CD4-positive, CD25-positive, alpha-beta regulatory T cell (primary cell): Measurements from ENCODE around the gene ACTA2. TPM values are rescaled to one million over a fixed set of nuclear protein-coding genes. Genes with fewer than 3 reads are reported as not detected.

Experiments used
- ATAC-seq, 2 donors: fragments of 150-1000 bp; cut with Tn5 transposase; one replicate each; pipeline ENCODE4 v1.10.0; 2021; ENCODE audit warnings: low read depth in 2 of 2, moderate number of reproducible peaks in 2 of 2, moderate library complexity in 1 of 2
- DNase-seq, 3 donors: peaks; one replicate each; pipeline versions ENCODE4 v3.0.0 to v3.0.0-alpha.2; 2012 to 2022; ENCODE audit warnings: mixed read lengths in 1 of 3
- H3K27ac ChIP-seq: one replicate; pipeline ENCODE4 v1.7.0; 2013; ENCODE audit warnings: mild to moderate bottlenecking, low read length; ENCODE audit not compliant: insufficient read depth, poor library complexity, severe bottlenecking
- H3K27me3 ChIP-seq: one replicate; pipeline ENCODE4 v1.7.0; 2013; ENCODE audit warnings: low read length; ENCODE audit not compliant: control insufficient read depth, insufficient read depth
- H3K36me3 ChIP-seq: one replicate; pipeline ENCODE4 v1.7.0; 2013; ENCODE audit warnings: mild to moderate bottlenecking, low read length, moderate library complexity; ENCODE audit not compliant: control insufficient read depth, insufficient read depth
- H3K4me1 ChIP-seq: 2 replicates; pipeline ENCODE4 v1.7.0; 2013; ENCODE audit warnings: mild to moderate bottlenecking, low read length; ENCODE audit not compliant: insufficient read depth, control insufficient read depth, poor library complexity, severe bottlenecking
- H3K4me3 ChIP-seq: one replicate; pipeline ENCODE4 v1.7.0; 2013; ENCODE audit warnings: low read depth, mild to moderate bottlenecking, low read length, moderate library complexity
- H3K9me3 ChIP-seq, 2 experiments: 1 replicate in 1 of 2; 2 replicates in 1 of 2; pipeline ENCODE4 v1.7.0; 2013; ENCODE audit warnings: low read length in 2 of 2, mild to moderate bottlenecking in 1 of 2, moderate library complexity in 1 of 2; ENCODE audit not compliant: control insufficient read depth in 2 of 2
- H3K27ac Mint-ChIP-seq, 3 donors: one replicate each; pipeline ENCODE4 v1.8.0; 2020 to 2022; ENCODE audit warnings: mild to moderate bottlenecking in 3 of 3, mixed read lengths in 3 of 3, moderate library complexity in 2 of 3
- H3K27me3 Mint-ChIP-seq: one replicate; pipeline ENCODE4 v1.8.0; 2022; ENCODE audit warnings: mild to moderate bottlenecking, mixed read lengths
- H3K36me3 Mint-ChIP-seq: one replicate; pipeline ENCODE4 v1.8.0; 2020; ENCODE audit warnings: mixed read lengths
- H3K4me1 Mint-ChIP-seq, 4 donors: one replicate each; pipeline ENCODE4 v1.8.0; 2020 to 2022; ENCODE audit warnings: mixed read lengths in 4 of 4, mild to moderate bottlenecking in 1 of 4
- H3K4me3 Mint-ChIP-seq, 4 donors: one replicate each; pipeline ENCODE4 v1.8.0; 2020 to 2022; ENCODE audit warnings: mild to moderate bottlenecking in 4 of 4, mixed read lengths in 4 of 4, moderate library complexity in 3 of 4
- H3K9me3 Mint-ChIP-seq, 7 donors: one replicate each; pipeline ENCODE4 v1.8.0; 2020 to 2022; ENCODE audit warnings: mixed read lengths in 7 of 7, mild to moderate bottlenecking in 3 of 7, moderate library complexity in 2 of 7
- polyA plus RNA-seq, 4 donors: library from polyadenylated mRNA; unstranded; fragments of 300-500 nt; fragmentation: Illumina TruSeq; gene quantifications; one replicate each; pipeline ENCODE4 v1.2.3, GENCODE V29; 2021
- total RNA-seq: library from RNA; stranded (reverse); gene quantifications from one replicate; pipeline ENCODE4 v1.2.3, GENCODE V29; 2022

Gene ACTA2
- total and polyA plus RNA-seq, 5 donors from 2014 or later: 26.2 to 65.9 (median 53.1) TPM

GRCh38 chr10:88974446-88975376 is 22.1 kb upstream of the ACTA2 start:
- peaks cover 21% of the 10 kb centered on the region for H3K4me1 ChIP-seq
- peaks cover 14 to 25% (median 17%) of the 10 kb centered on the region in 4 donors for H3K4me1 Mint-ChIP-seq
- peaks cover 0 to 1% (median 0%) of the 10 kb centered on the region in 7 donors for H3K9me3 Mint-ChIP-seq
- peak overlapping the region; percentile 78 to 99 (median 94) for H3K4me3 Mint-ChIP-seq
- no peaks in the 10 kb centered on the region for H3K36me3 ChIP-seq
- no peaks in the 10 kb centered on the region for H3K9me3 ChIP-seq
- H3K36me3 Mint-ChIP-seq: peaks cover 4% of the 10 kb centered on the region
- no peaks in the 10 kb centered on the region for H3K27me3 ChIP-seq
- ATAC-seq: peak; percentile 40 to 62
- H3K27ac ChIP-seq: peak overlapping the region; percentile 71
- H3K27me3 Mint-ChIP-seq: peaks cover 5% of the 10 kb centered on the region
- H3K4me3 ChIP-seq: peak overlapping the region; percentile 98
- peak in 2 of 3 donors; percentile 56 to 73 for DNase-seq
- H3K27ac Mint-ChIP-seq: peak overlapping the region; percentile 80 to 98 (median 92)

GRCh38 chr10:88974012-88974411 is 21.4 kb upstream of the ACTA2 start:
- ATAC-seq (no peak), DNase-seq (no peak)
- Histone ChIP-seq H3K27me3 (no peaks in the 10 kb centered on the region), H3K36me3 (no peaks in the 10 kb centered on the region), H3K4me1 (peaks cover 21% of the 10 kb centered on the region), H3K9me3 (no peaks in the 10 kb centered on the region), H3K4me3 (no peak overlapping the region), H3K27ac (no peak overlapping the region)
- H3K36me3 Mint-ChIP-seq: peaks cover 8% of the 10 kb centered on the region
- peaks cover 16 to 25% (median 18%) of the 10 kb centered on the region in 4 donors for H3K4me1 Mint-ChIP-seq
- H3K9me3 Mint-ChIP-seq: no peaks in the 10 kb centered on the region
- peak overlapping the region in 1 of 3 donors; percentile 47 for H3K27ac Mint-ChIP-seq
- H3K27me3 Mint-ChIP-seq: peaks cover 5% of the 10 kb centered on the region
- H3K4me3 Mint-ChIP-seq: peak overlapping the region in 1 of 4 donors; percentile 78

- Histone ChIP-seq H3K27ac (no peak overlapping the region), H3K9me3 (no peaks in the 10 kb centered on the region), H3K4me1 (peaks cover 21% of the 10 kb centered on the region), H3K4me3 (no peak overlapping the region), H3K27me3 (no peaks in the 10 kb centered on the region), H3K36me3 (no peaks in the 10 kb centered on the region)
- no peak overlapping the region for H3K4me3 Mint-ChIP-seq
- DNase-seq: no peak
- no peak for ATAC-seq
- H3K36me3 Mint-ChIP-seq: peaks cover 8% of the 10 kb centered on the region
- H3K4me1 Mint-ChIP-seq: peaks cover 14 to 24% (median 17%) of the 10 kb centered on the region in 4 donors
- no peaks in the 10 kb centered on the region for H3K9me3 Mint-ChIP-seq
- H3K27ac Mint-ChIP-seq: no peak overlapping the region
- peaks cover 5% of the 10 kb centered on the region for H3K27me3 Mint-ChIP-seq
These were observed 18.9 kb upstream of the ACTA2 start for GRCh38 chr10:88971221-88972061.

DNA sequence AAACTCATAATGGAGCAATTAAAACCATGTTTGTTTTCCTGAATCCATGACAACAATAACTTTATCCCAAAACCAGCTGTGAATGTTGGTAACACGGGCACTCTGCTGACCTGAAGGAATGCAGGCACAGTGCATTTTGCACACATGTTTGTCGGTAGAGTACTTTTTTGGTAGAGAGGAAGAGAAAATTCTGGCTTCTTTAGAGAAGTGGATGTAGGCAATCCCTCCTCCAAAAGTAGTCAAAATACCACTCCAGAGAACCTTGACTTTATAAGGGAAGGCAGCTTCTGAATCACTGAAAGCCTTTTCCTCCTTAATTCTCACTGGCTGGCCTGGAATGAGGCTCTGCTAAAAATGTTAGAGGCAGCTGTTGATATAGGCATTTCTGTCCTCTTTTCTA is 15.8 kb upstream of the ACTA2 start:
- Mint-ChIP-seq H3K4me3 (no peak overlapping the region), H3K36me3 (peaks cover 11% of the 10 kb centered on the region), H3K27me3 (no peaks in the 10 kb centered on the region), H3K4me1 (peaks cover 0 to 6% (median 3%) of the 10 kb centered on the region in 4 donors), H3K9me3 (no peaks in the 10 kb centered on the region), H3K27ac (no peak overlapping the region)
- no peaks in the 10 kb centered on the region for H3K4me1 ChIP-seq
- H3K4me3 ChIP-seq: no peak overlapping the region
- ATAC-seq (no peak), DNase-seq (no peak)
- H3K27ac ChIP-seq: no peak overlapping the region
- no peaks in the 10 kb centered on the region for H3K27me3 ChIP-seq
- H3K9me3 ChIP-seq: no peaks in the 10 kb centered on the region
- no peaks in the 10 kb centered on the region for H3K36me3 ChIP-seq

- no peak overlapping the region for H3K27ac Mint-ChIP-seq
- H3K4me1 Mint-ChIP-seq: peaks cover 9 to 15% (median 11%) of the 10 kb centered on the region in 4 donors
- Histone ChIP-seq H3K4me1 (peaks cover 8% of the 10 kb centered on the region), H3K27me3 (no peaks in the 10 kb centered on the region), H3K27ac (no peak overlapping the region), H3K9me3 (no peaks in the 10 kb centered on the region), H3K36me3 (no peaks in the 10 kb centered on the region), H3K4me3 (no peak overlapping the region)
- H3K36me3 Mint-ChIP-seq: peaks cover 11% of the 10 kb centered on the region
- peaks cover 0 to 2% (median 0%) of the 10 kb centered on the region in 7 donors for H3K9me3 Mint-ChIP-seq
- DNase-seq: no peak
- no peaks in the 10 kb centered on the region for H3K27me3 Mint-ChIP-seq
- no peak overlapping the region for H3K4me3 Mint-ChIP-seq
- ATAC-seq: no peak
These were observed 14.2 kb upstream of the ACTA2 start for GRCh38 chr10:88966797-88967196.

DNA sequence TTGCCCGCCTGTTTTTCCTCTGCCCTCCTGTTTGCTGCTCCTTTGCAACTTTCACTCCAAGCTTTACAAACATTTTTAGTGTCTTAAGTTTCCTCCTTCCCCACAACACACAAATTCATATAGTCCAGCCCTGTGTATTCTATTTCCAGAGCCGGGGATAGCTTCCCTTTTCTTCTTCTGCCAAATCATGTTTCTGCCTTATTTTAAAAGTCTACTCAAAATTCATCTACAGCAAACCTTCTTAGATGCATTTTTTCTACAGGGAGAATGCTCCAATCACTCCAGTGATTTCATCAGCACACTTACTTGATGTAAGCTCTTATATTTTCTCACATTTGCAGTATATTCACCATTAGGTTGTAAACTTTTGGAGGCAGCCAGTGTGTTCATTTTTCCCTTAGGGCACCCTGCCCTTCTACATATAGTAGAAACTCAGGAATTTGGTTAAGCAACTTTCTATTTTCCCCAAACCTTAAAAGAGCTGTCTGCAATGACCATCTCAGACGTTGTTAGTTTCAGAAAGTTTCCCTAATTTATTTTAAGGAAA is 12.4 kb upstream of the ACTA2 start:
- Histone ChIP-seq H3K4me3 (no peak overlapping the region), H3K27me3 (no peaks in the 10 kb centered on the region), H3K27ac (no peak overlapping the region), H3K36me3 (no peaks in the 10 kb centered on the region), H3K9me3 (no peaks in the 10 kb centered on the region), H3K4me1 (peaks cover 12% of the 10 kb centered on the region)
- Mint-ChIP-seq H3K36me3 (peaks cover 7% of the 10 kb centered on the region), H3K9me3 (peaks cover 0 to 2% (median 0%) of the 10 kb centered on the region in 7 donors), H3K4me1 (peaks cover 11 to 24% (median 18%) of the 10 kb centered on the region in 4 donors), H3K27ac (no peak overlapping the region), H3K4me3 (no peak overlapping the region), H3K27me3 (no peaks in the 10 kb centered on the region)
- ATAC-seq (no peak), DNase-seq (no peak)

- no peak for DNase-seq
- H3K4me3 Mint-ChIP-seq: no peak overlapping the region
- no peak overlapping the region for H3K4me3 ChIP-seq
- peaks cover 0 to 2% (median 0%) of the 10 kb centered on the region in 7 donors for H3K9me3 Mint-ChIP-seq
- no peak for ATAC-seq
- no peaks in the 10 kb centered on the region for H3K9me3 ChIP-seq
- peaks cover 12% of the 10 kb centered on the region for H3K4me1 ChIP-seq
- no peaks in the 10 kb centered on the region for H3K36me3 ChIP-seq
- H3K4me1 Mint-ChIP-seq: peaks cover 11 to 24% (median 17%) of the 10 kb centered on the region in 4 donors
- H3K27ac Mint-ChIP-seq: no peak overlapping the region
- H3K27me3 Mint-ChIP-seq: peaks cover 4% of the 10 kb centered on the region
- no peak overlapping the region for H3K27ac ChIP-seq
- peaks cover 4% of the 10 kb centered on the region for H3K36me3 Mint-ChIP-seq
- H3K27me3 ChIP-seq: no peaks in the 10 kb centered on the region
These were observed 11.8 kb upstream of the ACTA2 start for GRCh38 chr10:88964360-88964759.
